Psoas muscle (tissue), 8 donors: Measurements from ENCODE around the gene PHLDB3. TPM values are rescaled to one million over a fixed set of nuclear protein-coding genes. Genes with fewer than 3 reads are reported as not detected.

Experiments
- ATAC-seq, 4 donors: fragments of 200-7000 bp; cut with Tn5 transposase; one replicate each; pipeline ENCODE4 v1.9.1; 2020; ENCODE audit warnings: moderate library complexity in 3 of 4, mild to moderate bottlenecking in 2 of 4
- DNase-seq, 2 donors: peaks; one replicate each; pipeline ENCODE4 v3.0.0-alpha.2; 2020
- H3K27ac ChIP-seq: fragments of 200-600 bp; one replicate; pipeline ENCODE4 v1.8.0; 2022
- H3K27me3 ChIP-seq, 3 donors: fragments of 200-600 bp in 1 of 3; one replicate each; pipeline versions ENCODE4 v1.6.1 to v1.8.0; 2013 to 2022; ENCODE audit warnings: low read length in 2 of 3, mild to moderate bottlenecking in 2 of 3, moderate library complexity in 1 of 3; ENCODE audit not compliant: insufficient read depth in 3 of 3
- H3K36me3 ChIP-seq, 2 donors: fragments of 200-600 bp in 1 of 2; one replicate each; pipeline versions ENCODE4 v1.6.1 to v1.8.0; 2013 to 2022; ENCODE audit warnings: low read depth in 1 of 2, mild to moderate bottlenecking in 1 of 2, moderate library complexity in 1 of 2; ENCODE audit not compliant: insufficient read depth in 1 of 2
- H3K4me1 ChIP-seq: fragments of 200-600 bp; one replicate; pipeline ENCODE4 v1.8.0; 2022
- H3K4me3 ChIP-seq: fragments of 200-600 bp; one replicate; pipeline ENCODE4 v1.8.0; 2022; ENCODE audit warnings: mild to moderate bottlenecking
- H3K9me3 ChIP-seq: fragments of 200-600 bp; one replicate; pipeline ENCODE4 v1.8.0; 2022
- CTCF ChIP-seq: fragments of 200-600 bp; IDR thresholded peaks from one replicate; pipeline ENCODE4 v1.8.0; 2022; ENCODE audit warnings: antibody characterized with exemption
- WGBS, 3 donors: extraction: QIAGEN DNeasy Blood & Tissue Kit; methylation state at CpG; one replicate each; pipeline versions ENCODE4 v1.1.6 to v1.1.7; 2013; 5-methylcytosine and 5-hydroxymethylcytosine counted together
- intact Hi-C, 2 donors: fragments of 100-400 bp; cut with DNase I; formaldehyde crosslinking; loops; one replicate each; pipeline versions ENCODE4 v1.11.0 to v1.14.2; 2022
- polyA plus RNA-seq, 3 donors: library from polyadenylated mRNA; stranded (reverse); fragments of 200-250 nt; gene quantifications; one replicate each; pipeline ENCODE4 v1.2.3, GENCODE V29; 2013
- total RNA-seq, 4 donors: library from RNA; stranded (reverse); fragmentation: NEBNext Ultra II Directional in 2 of 4; extraction: Animal tissue kit (Norgen Biotek cat#: 25700) in 2 of 4; gene quantifications; one replicate each; pipeline versions ENCODE4 v1.2.1 to v1.2.4, GENCODE V29; 2021 to 2023
- donor health status: healthy with polysubstance abuse.
- donor health status: DM: no; HTN: no; CAD: no; lungs with moderate emphysema.
- donor health status: Bipolar disorder and iron deficiency.
- donor health status: healthy.
- donor health status: DM: yes; HTN: yes; CAD: no.
- donor health status: DM: no; HTN: no; CAD: no.
- donor health status: DM: no; HTN: no; CAD: no.
- donor health status: DM: yes; HTN: yes; CAD: no.

PHLDB3 gene
- total and polyA plus RNA-seq, 7 donors, result 2.0 to 5.7 (median 4.5) TPM

DNA sequence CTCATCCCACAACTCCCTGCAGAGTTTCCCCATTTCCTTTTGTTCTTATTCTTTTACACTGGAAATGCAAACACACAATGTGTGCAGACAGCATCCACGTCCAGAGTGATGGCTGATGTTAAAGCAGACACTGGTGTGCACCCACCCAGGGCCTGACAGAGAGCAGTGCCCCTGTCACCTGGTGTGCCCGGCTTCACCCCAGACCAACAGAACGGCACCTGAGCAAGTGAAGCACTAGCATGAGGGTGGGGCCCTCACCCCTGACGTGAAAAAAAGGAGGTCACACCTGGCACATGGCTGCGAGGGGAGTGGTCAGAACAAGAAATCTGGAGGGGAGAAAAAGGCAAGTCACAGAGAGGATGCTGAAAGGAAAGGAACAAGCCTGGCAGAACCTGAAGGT lies 40.7 kb upstream of the PHLDB3 start:
- Histone ChIP-seq H3K9me3 (no peaks in the 10 kb centered on the region), H3K4me1 (no peaks in the 10 kb centered on the region), H3K4me3 (no peak overlapping the region), H3K27me3 (no peaks in the 10 kb centered on the region), H3K27ac (no peak overlapping the region), H3K36me3 (peaks cover under 1 to 74% of the 10 kb centered on the region in 2 donors)
- DNase-seq, result no peak
- WGBS, 3 donors, result 89 to 94% (median 94%) methylated on average over 5 of the region's 5 CpGs
- TF ChIP-seq CTCF, result no peak
- ATAC-seq, result no peak
- intact Hi-C loops, result no loop called here

DNA sequence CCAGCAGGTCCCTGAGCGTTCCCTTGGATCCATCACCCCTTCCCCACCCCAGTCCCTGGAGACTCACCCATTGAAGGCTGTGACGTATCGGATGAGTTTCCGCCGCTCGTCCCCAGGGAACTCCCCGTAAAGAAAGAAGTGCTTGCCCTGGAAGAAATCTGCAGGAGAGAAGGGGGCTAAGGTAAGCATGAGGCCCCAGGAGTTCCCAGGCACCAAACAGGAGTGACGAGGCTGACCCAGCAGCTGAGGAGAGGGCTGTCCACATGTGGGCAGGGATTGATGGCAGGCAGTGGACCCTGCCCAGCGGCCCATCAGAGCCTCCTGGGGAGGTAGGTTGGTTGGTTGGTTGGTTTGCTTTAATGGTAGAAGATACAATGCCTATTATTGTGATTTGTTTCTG lies 39.5 kb upstream of the PHLDB3 start:
- Histone ChIP-seq H3K4me1 (no peaks in the 10 kb centered on the region), H3K27me3 (no peaks in the 10 kb centered on the region), H3K9me3 (peaks cover 4% of the 10 kb centered on the region), H3K36me3 (peaks cover 0 to 71% of the 10 kb centered on the region in 2 donors), H3K4me3 (no peak overlapping the region), H3K27ac (no peak overlapping the region)
- no peak for ATAC-seq
- DNase-seq, result no peak
- WGBS, 3 donors, result 95 to 98% (median 95%) methylated on average over 9 of the region's 9 CpGs
- no peak for TF ChIP-seq CTCF
- intact Hi-C loops, result no loop called here

GRCh38 chr19:43541920-43542650 lies 37.5 kb upstream of the PHLDB3 start:
- intact Hi-C loops, result no loop called here
- Histone ChIP-seq H3K27me3 (no peaks in the 10 kb centered on the region), H3K9me3 (peaks cover 7% of the 10 kb centered on the region), H3K36me3 (peaks cover 0 to 82% of the 10 kb centered on the region in 2 donors), H3K4me1 (no peaks in the 10 kb centered on the region), H3K27ac (no peak overlapping the region), H3K4me3 (no peak overlapping the region)
- 95 to 98% (median 96%) methylated on average over 5 of the region's 5 CpGs for WGBS, 3 donors
- no peak for ATAC-seq
- TF ChIP-seq CTCF, result no peak
- no peak for DNase-seq

DNA sequence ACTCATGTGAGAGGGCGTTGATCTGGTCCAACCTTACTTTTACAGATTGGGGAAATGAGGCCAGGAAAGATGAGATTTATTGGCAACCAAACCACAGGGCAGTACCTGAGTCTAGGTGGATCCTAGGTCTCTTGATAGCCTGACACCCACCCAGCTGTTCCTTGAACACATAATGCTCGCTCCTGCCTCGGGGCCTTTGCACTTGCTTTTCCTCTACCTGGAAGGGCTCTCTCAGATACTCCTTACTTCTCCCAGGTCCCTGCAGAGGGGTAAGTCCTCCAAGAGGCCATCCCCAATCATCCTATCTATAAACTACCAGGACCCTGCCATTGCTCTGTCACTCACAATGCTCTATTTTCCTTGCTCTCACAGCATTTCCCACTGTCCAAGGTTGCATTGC lies 35.8 kb upstream of the PHLDB3 start:
- no peak for TF ChIP-seq CTCF
- Histone ChIP-seq H3K36me3 (peaks cover 0 to 72% of the 10 kb centered on the region in 2 donors), H3K4me1 (no peaks in the 10 kb centered on the region), H3K27ac (no peak overlapping the region), H3K27me3 (no peaks in the 10 kb centered on the region), H3K4me3 (no peak overlapping the region), H3K9me3 (peaks cover 7% of the 10 kb centered on the region)
- DNase-seq, result no peak
- intact Hi-C loops, result no loop called here
- 93 to 98% (median 96%) methylated on average over 3 of the region's 3 CpGs for WGBS, 3 donors
- ATAC-seq, result no peak

GRCh38 chr19:43538922-43539321 lies 34.4 kb upstream of the PHLDB3 start:
- H3K9me3 ChIP-seq, result peaks cover 7% of the 10 kb centered on the region
- H3K27ac ChIP-seq, result no peak overlapping the region
- DNase-seq, result no peak
- TF ChIP-seq CTCF, result no peak
- no peak overlapping the region for H3K4me3 ChIP-seq
- H3K4me1 ChIP-seq, result no peaks in the 10 kb centered on the region
- peaks cover 0 to 58% of the 10 kb centered on the region in 2 donors for H3K36me3 ChIP-seq
- intact Hi-C loops, result loop anchor here in 1 of 2 donors (5.0 to 10.0 kb wide), 2 partner anchors 56 to 113 kb away; partner anchors contain the start of genes IRGQ and ZNF576
- no peaks in the 10 kb centered on the region for H3K27me3 ChIP-seq
- ATAC-seq, result no peak
